Natural killer cell treated with Interleukin-12 subunit alpha and Interleukin-12 subunit beta and Interleukin-15 and Interleukin-18, amount 100 ng/mL, for 72 hours (primary cell): ENCODE measurements around the gene PTGR3. TPM values are rescaled to one million over a fixed set of nuclear protein-coding genes. Genes with fewer than 3 reads are reported as not detected.

Experiments
- ATAC-seq, 2 donors: fragments of 150-1000 bp; cut with Tn5 transposase in 1 of 2; sonication (Bioruptor Pico), chemical (Tn5 transposase) in 1 of 2; 2 replicates each; pipeline ENCODE4 v1.10.0; 2021
- DNase-seq: peaks from one replicate; pipeline ENCODE4 v3.0.0; 2022; ENCODE audit warnings: low spot score
- H3K27ac Mint-ChIP-seq, 2 donors: 1 replicate in 1 of 2; 2 replicates in 1 of 2; pipeline ENCODE4 v1.8.0; 2022; ENCODE audit warnings: mixed read lengths in 2 of 2, mild to moderate bottlenecking in 1 of 2, moderate library complexity in 1 of 2
- H3K27me3 Mint-ChIP-seq, 2 donors: 1 replicate in 1 of 2; 2 replicates in 1 of 2; pipeline ENCODE4 v1.8.0; 2022; ENCODE audit warnings: mixed read lengths in 2 of 2
- H3K36me3 Mint-ChIP-seq: one replicate; pipeline ENCODE4 v1.8.0; 2022; ENCODE audit warnings: mixed read lengths
- H3K4me1 Mint-ChIP-seq, 2 donors: 1 replicate in 1 of 2; 2 replicates in 1 of 2; pipeline ENCODE4 v1.8.0; 2022; ENCODE audit warnings: low read depth in 2 of 2, mixed read lengths in 2 of 2, mild to moderate bottlenecking in 1 of 2
- H3K4me3 Mint-ChIP-seq: one replicate; pipeline ENCODE4 v1.8.0; 2022; ENCODE audit warnings: mixed read lengths
- H3K9me3 Mint-ChIP-seq: 2 replicates; pipeline ENCODE4 v1.8.0; 2022; ENCODE audit warnings: mixed read lengths
- total RNA-seq, 2 donors: library from RNA; stranded (reverse); gene quantifications; one replicate each; pipeline ENCODE4 v1.2.3, GENCODE V29; 2022

The PTGR3 gene
- total RNA-seq = 10 to 100 TPM; 20.0 to 23.0 TPM

- H3K36me3 Mint-ChIP-seq = peaks cover 10% of the 10 kb centered on the region
- peak within 1 kb of the TSS; percentile 98 for H3K4me3 Mint-ChIP-seq
- peaks cover 14% of the 10 kb centered on the region in 2 donors for H3K27me3 Mint-ChIP-seq
- peak; percentile 81 to 87 for ATAC-seq
- DNase-seq = peak; percentile 88
- H3K9me3 Mint-ChIP-seq = no peaks in the 10 kb centered on the region
- peak within 1 kb of the TSS; percentile 94 to 98 for H3K27ac Mint-ChIP-seq
- peaks cover 61 to 63% of the 10 kb centered on the region in 2 donors for H3K4me1 Mint-ChIP-seq
Observed at GRCh38 chr18:75209129-75209950, at the start of gene PTGR3. Gene PTGR3 (minus strand): TSS chr18:75209139. CDS start chr18:75209058, 81 bp downstream.

GRCh38 chr18:75257605-75258004 is 48.7 kb upstream of the PTGR3 start:
- no peaks in the 10 kb centered on the region for H3K27me3 Mint-ChIP-seq
- no peak for DNase-seq
- peak overlapping the region in 1 of 2 donors; percentile 53 for H3K27ac Mint-ChIP-seq
- H3K4me1 Mint-ChIP-seq = peaks cover 30 to 57% of the 10 kb centered on the region in 2 donors
- H3K4me3 Mint-ChIP-seq = no peak overlapping the region
- no peak for ATAC-seq
- H3K36me3 Mint-ChIP-seq = no peaks in the 10 kb centered on the region
- no peaks in the 10 kb centered on the region for H3K9me3 Mint-ChIP-seq

- no peaks in the 10 kb centered on the region for H3K9me3 Mint-ChIP-seq
- H3K27me3 Mint-ChIP-seq = no peaks in the 10 kb centered on the region
- peaks cover 30 to 47% of the 10 kb centered on the region in 2 donors for H3K4me1 Mint-ChIP-seq
- ATAC-seq (no peak), DNase-seq (no peak)
- H3K36me3 Mint-ChIP-seq = no peaks in the 10 kb centered on the region
- H3K27ac Mint-ChIP-seq = no peak overlapping the region
- H3K4me3 Mint-ChIP-seq = no peak overlapping the region
Observed at GRCh38 chr18:75256376-75256775, 47.4 kb upstream of the PTGR3 start.

GRCh38 chr18:75255094-75255493 is 46.2 kb upstream of the PTGR3 start:
- no peaks in the 10 kb centered on the region for H3K27me3 Mint-ChIP-seq
- no peak for DNase-seq
- no peak overlapping the region for H3K4me3 Mint-ChIP-seq
- peak overlapping the region in 1 of 2 donors; percentile 29 for H3K27ac Mint-ChIP-seq
- no peak for ATAC-seq
- no peaks in the 10 kb centered on the region for H3K36me3 Mint-ChIP-seq
- H3K9me3 Mint-ChIP-seq = no peaks in the 10 kb centered on the region
- peaks cover 22 to 35% of the 10 kb centered on the region in 2 donors for H3K4me1 Mint-ChIP-seq

- Mint-ChIP-seq H3K27ac (no peak overlapping the region), H3K9me3 (no peaks in the 10 kb centered on the region), H3K27me3 (no peaks in the 10 kb centered on the region), H3K4me3 (no peak overlapping the region), H3K36me3 (no peaks in the 10 kb centered on the region), H3K4me1 (peaks cover 29 to 35% of the 10 kb centered on the region in 2 donors)
- ATAC-seq = no peak
- DNase-seq = no peak
Observed at GRCh38 chr18:75253784-75254183, 44.8 kb upstream of the PTGR3 start.

- Mint-ChIP-seq H3K4me1 (peaks cover 32 to 41% of the 10 kb centered on the region in 2 donors), H3K27ac (peak overlapping the region in 1 of 2 donors; percentile 13)
- no peak for ATAC-seq
Observed at GRCh38 chr18:75253043-75253442, 44.1 kb upstream of the PTGR3 start.

GRCh38 chr18:75252136-75252535 is 43.2 kb upstream of the PTGR3 start:
- Mint-ChIP-seq H3K9me3 (no peaks in the 10 kb centered on the region), H3K27me3 (no peaks in the 10 kb centered on the region), H3K4me1 (peaks cover 38 to 43% of the 10 kb centered on the region in 2 donors), H3K4me3 (no peak overlapping the region), H3K36me3 (no peaks in the 10 kb centered on the region), H3K27ac (no peak overlapping the region)
- DNase-seq (no peak), ATAC-seq (no peak)

More at GRCh38 chr18:75253043-75253442, 44.1 kb upstream of the PTGR3 start:
- DNase-seq = no peak
- Mint-ChIP-seq H3K27me3 (no peaks in the 10 kb centered on the region), H3K4me3 (no peak overlapping the region), H3K36me3 (no peaks in the 10 kb centered on the region), H3K9me3 (no peaks in the 10 kb centered on the region)

- Mint-ChIP-seq H3K4me3 (no peak overlapping the region), H3K9me3 (no peaks in the 10 kb centered on the region), H3K27ac (no peak overlapping the region), H3K27me3 (no peaks in the 10 kb centered on the region), H3K4me1 (peaks cover 44 to 45% of the 10 kb centered on the region in 2 donors), H3K36me3 (no peaks in the 10 kb centered on the region)
- no peak for DNase-seq
- ATAC-seq = no peak
Observed at GRCh38 chr18:75251466-75251865, 42.5 kb upstream of the PTGR3 start.

GRCh38 chr18:75250471-75250821 is 41.5 kb upstream of the PTGR3 start:
- Mint-ChIP-seq H3K36me3 (no peaks in the 10 kb centered on the region), H3K27ac (peak overlapping the region in 1 of 2 donors; percentile 31), H3K9me3 (no peaks in the 10 kb centered on the region), H3K27me3 (no peaks in the 10 kb centered on the region), H3K4me1 (peaks cover 54 to 55% of the 10 kb centered on the region in 2 donors), H3K4me3 (no peak overlapping the region)
- DNase-seq (no peak), ATAC-seq (peak in 1 of 2 donors; percentile 11)

GRCh38 chr18:75249672-75250470 is 40.9 kb upstream of the PTGR3 start:
- Mint-ChIP-seq H3K9me3 (no peaks in the 10 kb centered on the region), H3K4me1 (peaks cover 54 to 55% of the 10 kb centered on the region in 2 donors), H3K36me3 (no peaks in the 10 kb centered on the region), H3K27ac (peak overlapping the region; percentile 31 to 72), H3K27me3 (no peaks in the 10 kb centered on the region), H3K4me3 (no peak overlapping the region)
- ATAC-seq = peak in 1 of 2 donors; percentile 29
- no peak for DNase-seq

- ATAC-seq (no peak), DNase-seq (no peak)
- peaks cover 53 to 55% of the 10 kb centered on the region in 2 donors for H3K4me1 Mint-ChIP-seq
- no peaks in the 10 kb centered on the region for H3K9me3 Mint-ChIP-seq
- no peak overlapping the region for H3K27ac Mint-ChIP-seq
- no peak overlapping the region for H3K4me3 Mint-ChIP-seq
- no peaks in the 10 kb centered on the region for H3K36me3 Mint-ChIP-seq
- no peaks in the 10 kb centered on the region for H3K27me3 Mint-ChIP-seq
Observed at GRCh38 chr18:75249175-75249518, 40.2 kb upstream of the PTGR3 start.

GRCh38 chr18:75248426-75249174 is 39.7 kb upstream of the PTGR3 start:
- no peak for DNase-seq
- no peak for ATAC-seq
- Mint-ChIP-seq H3K27ac (peak overlapping the region; percentile 76 to 93), H3K4me1 (peaks cover 50 to 55% of the 10 kb centered on the region in 2 donors), H3K4me3 (peak overlapping the region; percentile 86), H3K27me3 (no peaks in the 10 kb centered on the region), H3K36me3 (no peaks in the 10 kb centered on the region), H3K9me3 (no peaks in the 10 kb centered on the region)

GRCh38 chr18:75247611-75248421 is 38.9 kb upstream of the PTGR3 start:
- H3K27me3 Mint-ChIP-seq = no peaks in the 10 kb centered on the region
- peak overlapping the region; percentile 86 for H3K4me3 Mint-ChIP-seq
- peak in 1 of 2 donors; percentile 54 for ATAC-seq
- no peaks in the 10 kb centered on the region for H3K9me3 Mint-ChIP-seq
- DNase-seq = no peak
- peaks cover 50 to 58% of the 10 kb centered on the region in 2 donors for H3K4me1 Mint-ChIP-seq
- peak overlapping the region; percentile 76 to 93 for H3K27ac Mint-ChIP-seq
- no peaks in the 10 kb centered on the region for H3K36me3 Mint-ChIP-seq
